Islet precursor cell (in vitro differentiated cells): ENCODE measurements around the gene NLK.
A peak's percentile ranks its signal among the peaks of the same experiment; 100 is the strongest.

Experiments
- DNase-seq: peaks from one replicate; pipeline ENCODE4 v3.0.0-alpha.2; 2018

NLK gene

GRCh38 chr17:28041068-28041843 lies 1.2 kb upstream of the NLK start:
- peak; percentile 100 for DNase-seq

GRCh38 chr17:28041844-28042656 lies 427 bp upstream of the NLK start:
- DNase-seq, result no peak

DNA sequence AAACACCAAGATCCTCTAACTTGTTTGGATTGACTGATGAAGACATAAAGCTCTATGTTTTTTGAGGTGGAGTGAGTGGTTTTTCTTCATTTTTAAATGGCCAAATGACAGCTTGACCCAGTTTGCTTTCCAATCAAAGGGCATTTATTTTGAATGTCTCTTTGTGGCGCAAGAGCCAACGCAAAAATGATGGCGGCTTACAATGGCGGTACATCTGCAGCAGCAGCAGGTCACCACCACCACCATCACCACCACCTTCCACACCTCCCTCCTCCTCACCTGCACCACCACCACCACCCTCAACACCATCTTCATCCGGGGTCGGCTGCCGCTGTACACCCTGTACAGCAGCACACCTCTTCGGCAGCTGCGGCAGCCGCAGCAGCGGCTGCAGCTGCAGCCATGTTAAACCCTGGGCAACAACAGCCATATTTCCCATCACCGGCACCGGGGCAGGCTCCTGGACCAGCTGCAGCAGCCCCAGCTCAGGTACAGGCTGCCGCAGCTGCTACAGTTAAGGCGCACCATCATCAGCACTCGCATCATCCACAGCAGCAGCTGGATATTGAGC lies 329 bp downstream of the NLK start:
- DNase-seq, result no peak

DNA sequence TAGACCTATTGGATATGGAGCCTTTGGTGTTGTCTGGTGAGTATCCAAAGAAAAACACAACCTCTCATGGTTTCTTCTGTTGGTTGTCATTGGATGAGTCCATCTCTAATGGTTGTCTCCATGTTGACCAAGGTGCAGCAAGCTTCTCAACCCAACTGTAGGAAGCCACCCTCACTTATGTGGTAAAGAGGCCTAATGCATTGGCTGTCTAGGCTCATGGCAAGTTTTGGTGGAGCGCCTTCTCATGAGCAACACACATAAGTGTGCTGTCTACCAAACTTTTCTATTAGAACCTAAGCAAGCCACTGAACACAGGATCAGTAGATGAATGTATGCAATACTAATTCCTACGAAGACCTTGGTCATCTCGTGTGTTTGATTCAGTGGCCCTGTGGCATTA lies 819 bp downstream of the NLK start:
- no peak for DNase-seq

DNA sequence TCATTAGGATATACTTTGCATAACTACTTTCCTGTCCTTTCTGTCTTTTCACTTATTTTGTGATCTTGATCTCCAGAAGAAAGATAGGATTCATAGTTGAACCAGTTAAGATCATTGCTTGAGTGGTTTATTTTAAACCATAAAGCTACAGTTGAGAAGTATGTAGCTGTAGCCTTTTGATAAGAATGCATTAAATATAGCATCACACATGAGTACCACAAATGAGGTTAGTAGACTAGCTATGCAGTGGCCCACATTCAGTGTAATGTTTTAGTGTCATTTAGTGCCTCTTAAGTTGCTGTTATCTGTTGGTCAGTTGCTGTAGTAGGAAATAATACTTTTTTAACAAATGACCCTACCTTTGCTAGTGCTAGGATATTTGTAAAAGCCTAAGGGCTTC lies 1.3 kb downstream of the NLK start:
- DNase-seq, result no peak

- DNase-seq, result no peak
Measured at GRCh38 chr17:28045304-28045703, 2.8 kb downstream of the NLK start.

- DNase-seq, result no peak
Measured at GRCh38 chr17:28046034-28046825, 3.8 kb downstream of the NLK start.

DNA sequence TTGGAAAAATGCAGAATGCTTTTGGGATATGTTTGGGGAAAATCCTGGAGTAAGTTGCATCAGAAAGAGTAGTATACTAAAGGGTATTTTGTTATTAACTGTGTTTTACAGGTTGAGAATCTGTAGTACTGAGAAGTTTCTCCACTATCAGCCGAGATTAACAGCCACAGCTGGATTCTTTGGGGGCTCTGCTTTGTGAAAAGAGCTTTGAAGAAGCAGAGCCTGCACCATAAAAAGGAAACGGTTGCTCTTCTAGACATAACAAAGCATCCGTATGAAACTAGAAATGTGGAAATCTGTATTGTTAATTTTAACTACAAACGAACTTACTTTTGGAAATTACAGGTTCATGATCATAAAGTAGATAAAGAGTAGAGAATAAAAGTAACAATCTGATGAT lies 5.3 kb downstream of the NLK start:
- DNase-seq, result no peak

- DNase-seq, result no peak
Measured at GRCh38 chr17:28049071-28049470, 6.6 kb downstream of the NLK start.

DNA sequence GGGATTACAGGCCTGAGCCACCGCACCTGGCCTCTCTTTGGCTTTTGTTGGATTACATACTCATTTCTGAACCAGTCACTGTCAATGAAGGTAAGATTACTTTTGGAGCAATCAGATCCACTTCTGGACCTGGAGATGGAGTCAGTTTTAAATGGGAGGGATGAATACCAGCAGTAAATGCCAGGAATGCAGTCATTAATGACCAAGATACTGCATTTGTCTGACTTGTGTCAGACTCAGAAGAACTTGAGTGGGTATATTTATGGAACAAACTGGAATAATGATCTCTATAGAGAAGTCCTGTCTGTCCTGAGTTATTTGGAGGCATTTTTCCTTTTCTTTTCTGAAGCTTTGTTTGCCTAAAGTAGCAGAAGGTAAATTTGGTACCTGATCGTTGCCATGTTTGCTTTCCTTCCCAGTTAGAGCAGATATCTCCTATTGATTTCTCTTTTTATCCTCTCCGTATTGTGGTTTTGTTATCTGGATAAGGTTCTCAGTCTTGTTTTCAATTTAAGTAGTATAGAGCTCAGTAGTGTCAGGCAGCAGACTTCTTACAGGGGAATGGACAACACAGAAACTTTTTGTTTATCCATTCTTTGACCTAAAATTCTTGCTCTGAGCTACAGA lies 10.7 kb downstream of the NLK start:
- no peak for DNase-seq

- DNase-seq, result no peak
Measured at GRCh38 chr17:28053725-28054124, 11.2 kb downstream of the NLK start.

- DNase-seq, result no peak
Measured at GRCh38 chr17:28055546-28056275, 13.2 kb downstream of the NLK start.

- no peak for DNase-seq
Measured at GRCh38 chr17:28056276-28056620, 13.8 kb downstream of the NLK start.

DNA sequence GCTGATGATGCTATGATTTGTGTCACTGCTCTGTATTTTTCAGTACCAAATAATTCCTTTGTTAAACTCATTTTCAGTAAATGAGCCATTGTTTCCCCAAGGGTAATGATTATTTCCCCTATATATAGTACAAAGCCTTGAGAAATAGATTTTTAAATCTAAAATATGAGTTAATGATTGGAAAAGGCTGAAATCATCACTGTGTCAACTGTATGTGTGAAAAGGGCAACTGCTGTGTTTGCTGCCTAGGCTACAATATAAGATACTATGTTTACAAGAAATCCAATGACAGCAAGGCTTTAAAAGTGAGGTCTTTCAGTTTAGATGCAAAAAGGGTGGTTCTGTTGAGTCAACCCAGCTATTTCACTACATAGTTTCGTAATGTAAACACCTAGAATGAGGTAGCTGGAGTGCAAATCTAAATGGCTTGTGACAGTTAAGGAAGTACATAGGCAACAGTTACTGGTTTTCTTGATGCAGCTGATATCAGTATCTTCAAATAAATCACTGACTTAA lies 15.3 kb downstream of the NLK start:
- DNase-seq, result no peak

- DNase-seq, result no peak
Measured at GRCh38 chr17:28059675-28060074, 17.2 kb downstream of the NLK start.

GRCh38 chr17:28065706-28066105 lies 23.2 kb downstream of the NLK start:
- DNase-seq, result no peak

DNA sequence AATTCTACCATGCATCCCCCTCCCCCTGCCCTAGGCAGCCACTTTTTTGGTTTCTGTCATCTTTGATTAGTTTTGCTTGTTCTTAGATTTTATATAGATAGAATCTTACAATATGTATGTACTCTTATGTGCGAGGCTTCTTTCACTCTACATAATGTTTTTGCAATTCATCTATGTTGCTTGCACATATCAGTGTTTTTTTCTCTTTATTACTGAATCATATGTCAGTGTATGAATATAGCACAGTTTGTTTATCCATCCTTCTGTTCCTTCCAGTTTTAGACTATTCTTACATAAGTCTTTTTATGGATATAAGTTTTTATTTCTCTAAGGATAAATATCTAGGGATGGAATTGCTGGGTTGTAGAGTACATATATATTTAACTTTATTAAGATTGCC lies 26.6 kb downstream of the NLK start:
- DNase-seq, result no peak

DNA sequence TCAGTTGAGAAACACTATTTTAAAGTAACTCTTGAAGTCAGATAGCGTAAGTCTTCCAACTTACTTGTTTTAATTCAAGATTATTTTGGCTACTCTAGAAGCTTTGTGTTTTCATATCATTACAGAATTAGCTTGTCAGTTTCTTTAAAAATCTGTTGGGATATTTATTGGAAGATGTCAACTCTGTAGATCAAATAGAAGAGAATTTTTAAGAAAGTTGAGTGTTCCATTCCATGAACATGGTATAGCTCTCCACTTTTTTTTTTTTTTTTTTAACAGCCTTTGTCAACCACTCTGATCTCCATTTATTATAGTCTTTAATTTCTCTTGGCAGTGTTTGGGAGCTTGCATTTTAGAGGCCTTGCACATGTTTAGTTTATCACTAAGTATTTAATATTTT lies 28.7 kb downstream of the NLK start:
- no peak for DNase-seq

GRCh38 chr17:28071891-28072606 lies 29.6 kb downstream of the NLK start:
- no peak for DNase-seq

GRCh38 chr17:28072936-28073533 lies 30.6 kb downstream of the NLK start:
- no peak for DNase-seq

DNA sequence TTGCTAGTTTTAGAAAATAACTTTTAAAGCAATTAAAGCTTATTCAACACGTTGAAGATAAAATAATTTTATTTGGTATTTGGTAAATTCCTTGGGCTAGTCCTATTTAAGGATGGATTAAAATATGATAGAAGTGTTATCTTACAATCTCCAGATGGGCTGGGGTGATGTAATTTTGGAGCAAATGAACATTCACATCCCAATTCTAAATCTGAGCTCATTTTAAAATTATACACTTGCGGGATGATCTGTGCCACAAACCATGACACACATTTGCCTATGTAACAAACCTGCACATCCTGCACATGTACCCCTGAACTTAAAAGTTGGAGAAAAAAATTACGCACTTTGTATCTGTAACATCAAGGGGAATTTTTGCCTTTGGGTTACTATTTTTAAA lies 31.5 kb downstream of the NLK start:
- no peak for DNase-seq
